NCI-H146 treated with DMSO at 0.1 percent for 48 hours (cell line): Measurements from ENCODE around the gene ITPKB.
"Not testable (repeated sequence)": the region's sequence is repeated elsewhere in the genome, so short reads cannot be mapped to it uniquely, and the experiment has no call there.

Source experiments
- DNase-seq: peaks from one replicate; lab custom pipeline; 2025; ENCODE audit not compliant: unreplicated experiment; lab: John Stamatoyannopoulos, UW

ITPKB gene

GRCh38 chr1:226639631-226640061, 99.4 kb downstream of the ITPKB start:
- DNase-seq: no peak

GRCh38 chr1:226639206-226639605, 99.9 kb downstream of the ITPKB start:
- DNase-seq: not testable (repeated sequence)

GRCh38 chr1:226638608-226639007, 100.5 kb downstream of the ITPKB start:
- DNase-seq: no peak

GRCh38 chr1:226638001-226638601, 101.0 kb downstream of the ITPKB start:
- DNase-seq: no peak

- no peak for DNase-seq
Measured at GRCh38 chr1:226637147-226637935, 101.7 kb downstream of the ITPKB start.

- DNase-seq: no peak
Measured at GRCh38 chr1:226636847-226637096, 102.3 kb downstream of the ITPKB start.

GRCh38 chr1:226635456-226635941, 103.6 kb downstream of the ITPKB start:
- no peak for DNase-seq

- no peak for DNase-seq
Measured at GRCh38 chr1:226634611-226635246, 104.4 kb downstream of the ITPKB start.

- peak; percentile 11 for DNase-seq
Measured at GRCh38 chr1:226634166-226634588, 104.9 kb downstream of the ITPKB start.

- no peak for DNase-seq
Measured at GRCh38 chr1:226633541-226634165, 105.4 kb downstream of the ITPKB start.

GRCh38 chr1:226632922-226633351, 106.1 kb downstream of the ITPKB start:
- no peak for DNase-seq

- no peak for DNase-seq
Measured at GRCh38 chr1:226632169-226632879, 106.8 kb downstream of the ITPKB start.

GRCh38 chr1:226631229-226632000, 107.7 kb downstream of the ITPKB start:
- DNase-seq: no peak

- DNase-seq: no peak
Measured at GRCh38 chr1:226630592-226630991, 108.5 kb downstream of the ITPKB start.

GRCh38 chr1:226629896-226630550, 109.1 kb downstream of the ITPKB start:
- DNase-seq: no peak

- DNase-seq: no peak
Measured at GRCh38 chr1:226629210-226629895, 109.7 kb downstream of the ITPKB start.

GRCh38 chr1:226628612-226629155, 110.4 kb downstream of the ITPKB start:
- DNase-seq: peak; percentile 33

- DNase-seq: no peak
Measured at GRCh38 chr1:226627924-226628611, 111.0 kb downstream of the ITPKB start.
